ENCODE data around the gene PSMB2. TPM values are rescaled to one million over a fixed set of nuclear protein-coding genes. Genes with fewer than 3 reads are reported as not detected.

The PSMB2 gene
- total RNA-seq, 1 donor from 2014 or later, result 39.3 TPM

GRCh38 chr1:35571263-35571662 lies 70.1 kb downstream of the PSMB2 start:
- no peaks in the 10 kb centered on the region for H3K9me3 ChIP-seq
- no peak overlapping the region for H3K27ac ChIP-seq
- peaks cover 15% of the 10 kb centered on the region for H3K4me1 ChIP-seq
- intact Hi-C loops (cut with DNase I), result loop anchor here (5.0 kb wide), 1 partner anchor 506 kb away; no protein-coding TSS in a partner anchor
- no peak overlapping the region for H3K4me3 ChIP-seq
- no peaks in the 10 kb centered on the region for H3K27me3 ChIP-seq
- TF ChIP-seq POLR2AphosphoS5 (IDR thresholded peaks at IDR 0.05; ENCODE audit: insufficient read depth in 1 of 2, low read depth in 1 of 2), result no peak
- no peak for DNase-seq (ENCODE audit: extremely low spot score in 2 of 2)
- H3K36me3 ChIP-seq, result no peaks in the 10 kb centered on the region

GRCh38 chr1:35570589-35571137 lies 70.7 kb downstream of the PSMB2 start:
- H3K9me3 ChIP-seq, result no peaks in the 10 kb centered on the region
- H3K27ac ChIP-seq, result no peak overlapping the region
- H3K27me3 ChIP-seq, result no peaks in the 10 kb centered on the region
- TF ChIP-seq POLR2AphosphoS5 (IDR thresholded peaks at IDR 0.05; ENCODE audit: insufficient read depth in 1 of 2, low read depth in 1 of 2), result no peak
- TF ChIP-seq CTCF (IDR thresholded peaks at IDR 0.05), result no peak
- no peak for TF ChIP-seq POLR2A (IDR thresholded peaks at IDR 0.05)
- intact Hi-C loops (cut with DNase I), result loop anchor here (5.0 kb wide), 1 partner anchor 507 kb away; no protein-coding TSS in a partner anchor
- no peak overlapping the region for H3K4me3 ChIP-seq
- peaks cover 0 to 4% of the 10 kb centered on the region in 2 donors for H3K36me3 ChIP-seq
- no peak for DNase-seq (ENCODE audit: extremely low spot score in 2 of 2)
- H3K4me1 ChIP-seq, result peaks cover 15% of the 10 kb centered on the region

- Histone ChIP-seq H3K27ac (no peak overlapping the region), H3K9me3 (no peaks in the 10 kb centered on the region), H3K4me1 (peaks cover 15% of the 10 kb centered on the region), H3K36me3 (peaks cover 0 to 10% of the 10 kb centered on the region in 2 donors), H3K4me3 (no peak overlapping the region), H3K27me3 (no peaks in the 10 kb centered on the region)
- intact Hi-C loops (cut with DNase I), result loop anchor here (5.0 to 10.0 kb wide), 3 partner anchors 157 to 507 kb away; no protein-coding TSS in a partner anchor
- DNase-seq (ENCODE audit: extremely low spot score in 2 of 2), result no peak
- TF ChIP-seq CTCF (IDR thresholded peaks at IDR 0.05) (no peak), POLR2AphosphoS5 (IDR thresholded peaks at IDR 0.05; ENCODE audit: insufficient read depth in 1 of 2, low read depth in 1 of 2) (no peak), POLR2A (IDR thresholded peaks at IDR 0.05) (no peak)
These were observed 71.4 kb downstream of the PSMB2 start for GRCh38 chr1:35569936-35570335.

GRCh38 chr1:35568975-35569395 lies 72.3 kb downstream of the PSMB2 start:
- DNase-seq (ENCODE audit: extremely low spot score in 2 of 2), result no peak
- TF ChIP-seq POLR2AphosphoS5 (IDR thresholded peaks at IDR 0.05; ENCODE audit: insufficient read depth in 1 of 2, low read depth in 1 of 2) (no peak), POLR2A (IDR thresholded peaks at IDR 0.05) (no peak), CTCF (IDR thresholded peaks at IDR 0.05) (peak; percentile 75 to 79 (median 78))
- Histone ChIP-seq H3K4me1 (peaks cover 15% of the 10 kb centered on the region), H3K9me3 (no peaks in the 10 kb centered on the region), H3K27ac (no peak overlapping the region), H3K27me3 (no peaks in the 10 kb centered on the region), H3K4me3 (no peak overlapping the region), H3K36me3 (peaks cover 0 to 10% of the 10 kb centered on the region in 2 donors)
- intact Hi-C loops (cut with DNase I), result loop anchor here (5.0 to 10.0 kb wide), 2 partner anchors 158 to 364 kb away; no protein-coding TSS in a partner anchor

- no peaks in the 10 kb centered on the region for H3K27me3 ChIP-seq
- H3K9me3 ChIP-seq, result no peaks in the 10 kb centered on the region
- H3K4me1 ChIP-seq, result peaks cover 7% of the 10 kb centered on the region
- intact Hi-C loops (cut with DNase I), result loop anchor here (5.0 to 10.0 kb wide), 2 partner anchors 159 to 363 kb away; no protein-coding TSS in a partner anchor
- no peak overlapping the region for H3K4me3 ChIP-seq
- peaks cover 0 to 10% of the 10 kb centered on the region in 2 donors for H3K36me3 ChIP-seq
- DNase-seq (ENCODE audit: extremely low spot score in 2 of 2), result no peak
- no peak overlapping the region for H3K27ac ChIP-seq
- TF ChIP-seq POLR2A (IDR thresholded peaks at IDR 0.05) (no peak), CTCF (IDR thresholded peaks at IDR 0.05) (no peak), POLR2AphosphoS5 (IDR thresholded peaks at IDR 0.05; ENCODE audit: insufficient read depth in 1 of 2, low read depth in 1 of 2) (no peak)
These were observed 73.3 kb downstream of the PSMB2 start for GRCh38 chr1:35567947-35568558.
